HL-60 (cell line): ENCODE measurements around the gene SDF4.

Experiments
- DNase-seq, 2 experiments: peaks; one replicate each; pipeline ENCODE4 v3.0.0-alpha.2; 2010 to 2020; ENCODE audit warnings: low read depth in 1 of 2, low spot score in 1 of 2
- H3K27ac ChIP-seq: fragments of 250-450 bp; sonication (Bioruptor Pico); replicated peaks from 2 replicates; pipeline ENCODE4 v1.5.1; 2020; ENCODE audit warnings: mild to moderate bottlenecking, moderate library complexity
- H3K27me3 ChIP-seq: fragments of 250-450 bp; sonication (Bioruptor Pico); 2 replicates; pipeline ENCODE4 v1.5.1; 2021; ENCODE audit warnings: mild to moderate bottlenecking, moderate library complexity; ENCODE audit not compliant: insufficient read depth, poor library complexity, severe bottlenecking
- H3K4me3 ChIP-seq: replicated peaks from 2 replicates; pipeline ENCODE4 v1.5.1; 2011; ENCODE audit warnings: mild to moderate bottlenecking, control low read depth, low read length; ENCODE audit not compliant: insufficient read depth
- GABPA ChIP-seq: IDR thresholded peaks from 2 replicates; pipeline ENCODE4 v1.6.1; 2012; ENCODE audit warnings: low read depth
- POLR2AphosphoS5 ChIP-seq: IDR thresholded peaks from 2 replicates; pipeline ENCODE4 v1.6.1; 2012; ENCODE audit warnings: low read depth
- SPI1 ChIP-seq: IDR thresholded peaks from 2 replicates; pipeline ENCODE4 v1.6.1; 2012; ENCODE audit warnings: low read depth, mild to moderate bottlenecking, borderline replicate concordance
- TF ChIP-seq, protein P1 (sequence below): IDR thresholded peaks from 2 replicates; pipeline ENCODE4 v1.6.1; 2012; ENCODE audit warnings: low read depth; ENCODE audit not compliant: insufficient replicate concordance
- TF ChIP-seq, protein P2 (sequence below): IDR thresholded peaks from one replicate; pipeline ENCODE4 v1.5.1; 2011; ENCODE audit warnings: low read length, control low read depth, inconsistent platforms; ENCODE audit not compliant: insufficient read depth

Gene SDF4

DNA sequence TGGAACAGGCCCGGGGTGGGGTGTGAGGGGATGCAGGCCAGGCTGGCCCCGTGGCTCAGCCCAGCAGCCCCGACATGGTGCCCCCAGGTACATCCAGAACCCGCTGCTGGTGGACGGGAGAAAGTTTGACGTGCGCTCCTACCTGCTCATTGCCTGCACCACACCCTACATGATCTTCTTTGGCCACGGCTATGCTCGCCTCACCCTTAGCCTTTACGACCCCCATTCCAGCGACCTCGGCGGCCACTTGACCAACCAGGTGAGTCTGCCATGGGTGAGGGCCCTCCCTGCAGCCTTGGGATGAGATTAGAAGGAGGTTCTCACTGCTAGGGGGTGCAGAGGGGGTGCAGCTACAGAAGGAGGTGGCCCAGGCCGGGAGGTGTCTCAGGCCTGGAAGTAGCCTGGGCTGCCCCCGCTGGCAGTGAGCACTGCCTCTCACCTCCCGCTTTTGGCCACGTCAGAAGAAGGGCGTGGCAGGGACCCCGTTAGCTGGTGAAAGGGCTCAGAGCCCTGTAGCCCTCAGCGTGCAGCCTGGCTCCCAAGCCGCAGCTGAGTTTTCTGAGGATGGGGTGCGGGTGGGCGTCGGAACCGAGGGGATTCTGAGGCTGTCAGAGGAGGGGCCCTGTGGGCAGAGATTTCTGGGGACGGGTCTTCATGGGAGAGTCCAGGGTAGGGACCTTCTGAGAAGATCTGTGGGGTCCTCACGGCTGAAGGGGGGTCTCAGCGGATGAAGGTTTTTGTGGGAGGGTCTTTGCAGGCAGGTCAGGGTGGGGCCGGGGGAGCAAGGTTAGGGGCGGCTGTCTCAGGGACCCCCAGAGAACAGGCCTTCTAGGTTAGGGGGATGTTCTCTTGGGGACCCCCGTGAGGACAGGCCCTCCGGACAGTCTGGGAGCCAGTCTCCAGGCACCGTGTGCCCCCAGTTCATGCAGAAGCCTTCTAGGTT, 47.7 kb downstream of the SDF4 start:
- TF ChIP-seq SPI1 (no peak), GABPA (no peak), POLR2AphosphoS5 (no peak)
- TF ChIP-seq, protein P1, sequence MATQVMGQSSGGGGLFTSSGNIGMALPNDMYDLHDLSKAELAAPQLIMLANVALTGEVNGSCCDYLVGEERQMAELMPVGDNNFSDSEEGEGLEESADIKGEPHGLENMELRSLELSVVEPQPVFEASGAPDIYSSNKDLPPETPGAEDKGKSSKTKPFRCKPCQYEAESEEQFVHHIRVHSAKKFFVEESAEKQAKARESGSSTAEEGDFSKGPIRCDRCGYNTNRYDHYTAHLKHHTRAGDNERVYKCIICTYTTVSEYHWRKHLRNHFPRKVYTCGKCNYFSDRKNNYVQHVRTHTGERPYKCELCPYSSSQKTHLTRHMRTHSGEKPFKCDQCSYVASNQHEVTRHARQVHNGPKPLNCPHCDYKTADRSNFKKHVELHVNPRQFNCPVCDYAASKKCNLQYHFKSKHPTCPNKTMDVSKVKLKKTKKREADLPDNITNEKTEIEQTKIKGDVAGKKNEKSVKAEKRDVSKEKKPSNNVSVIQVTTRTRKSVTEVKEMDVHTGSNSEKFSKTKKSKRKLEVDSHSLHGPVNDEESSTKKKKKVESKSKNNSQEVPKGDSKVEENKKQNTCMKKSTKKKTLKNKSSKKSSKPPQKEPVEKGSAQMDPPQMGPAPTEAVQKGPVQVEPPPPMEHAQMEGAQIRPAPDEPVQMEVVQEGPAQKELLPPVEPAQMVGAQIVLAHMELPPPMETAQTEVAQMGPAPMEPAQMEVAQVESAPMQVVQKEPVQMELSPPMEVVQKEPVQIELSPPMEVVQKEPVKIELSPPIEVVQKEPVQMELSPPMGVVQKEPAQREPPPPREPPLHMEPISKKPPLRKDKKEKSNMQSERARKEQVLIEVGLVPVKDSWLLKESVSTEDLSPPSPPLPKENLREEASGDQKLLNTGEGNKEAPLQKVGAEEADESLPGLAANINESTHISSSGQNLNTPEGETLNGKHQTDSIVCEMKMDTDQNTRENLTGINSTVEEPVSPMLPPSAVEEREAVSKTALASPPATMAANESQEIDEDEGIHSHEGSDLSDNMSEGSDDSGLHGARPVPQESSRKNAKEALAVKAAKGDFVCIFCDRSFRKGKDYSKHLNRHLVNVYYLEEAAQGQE = no peak
- TF ChIP-seq, protein P2, sequence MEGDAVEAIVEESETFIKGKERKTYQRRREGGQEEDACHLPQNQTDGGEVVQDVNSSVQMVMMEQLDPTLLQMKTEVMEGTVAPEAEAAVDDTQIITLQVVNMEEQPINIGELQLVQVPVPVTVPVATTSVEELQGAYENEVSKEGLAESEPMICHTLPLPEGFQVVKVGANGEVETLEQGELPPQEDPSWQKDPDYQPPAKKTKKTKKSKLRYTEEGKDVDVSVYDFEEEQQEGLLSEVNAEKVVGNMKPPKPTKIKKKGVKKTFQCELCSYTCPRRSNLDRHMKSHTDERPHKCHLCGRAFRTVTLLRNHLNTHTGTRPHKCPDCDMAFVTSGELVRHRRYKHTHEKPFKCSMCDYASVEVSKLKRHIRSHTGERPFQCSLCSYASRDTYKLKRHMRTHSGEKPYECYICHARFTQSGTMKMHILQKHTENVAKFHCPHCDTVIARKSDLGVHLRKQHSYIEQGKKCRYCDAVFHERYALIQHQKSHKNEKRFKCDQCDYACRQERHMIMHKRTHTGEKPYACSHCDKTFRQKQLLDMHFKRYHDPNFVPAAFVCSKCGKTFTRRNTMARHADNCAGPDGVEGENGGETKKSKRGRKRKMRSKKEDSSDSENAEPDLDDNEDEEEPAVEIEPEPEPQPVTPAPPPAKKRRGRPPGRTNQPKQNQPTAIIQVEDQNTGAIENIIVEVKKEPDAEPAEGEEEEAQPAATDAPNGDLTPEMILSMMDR = no peak
- Histone ChIP-seq H3K4me3 (no peak overlapping the region), H3K27me3 (peaks cover 6% of the 10 kb centered on the region), H3K27ac (no peak overlapping the region)
- no peak for DNase-seq

GRCh38 chr1:1183221-1183747, 48.5 kb downstream of the SDF4 start:
- Histone ChIP-seq H3K4me3 (no peak overlapping the region), H3K27ac (no peak overlapping the region), H3K27me3 (peaks cover 6% of the 10 kb centered on the region)
- DNase-seq = no peak
- TF ChIP-seq POLR2AphosphoS5 (no peak), GABPA (no peak), SPI1 (no peak)
- TF ChIP-seq, protein P1 = no peak
- TF ChIP-seq, protein P2 = no peak

DNA sequence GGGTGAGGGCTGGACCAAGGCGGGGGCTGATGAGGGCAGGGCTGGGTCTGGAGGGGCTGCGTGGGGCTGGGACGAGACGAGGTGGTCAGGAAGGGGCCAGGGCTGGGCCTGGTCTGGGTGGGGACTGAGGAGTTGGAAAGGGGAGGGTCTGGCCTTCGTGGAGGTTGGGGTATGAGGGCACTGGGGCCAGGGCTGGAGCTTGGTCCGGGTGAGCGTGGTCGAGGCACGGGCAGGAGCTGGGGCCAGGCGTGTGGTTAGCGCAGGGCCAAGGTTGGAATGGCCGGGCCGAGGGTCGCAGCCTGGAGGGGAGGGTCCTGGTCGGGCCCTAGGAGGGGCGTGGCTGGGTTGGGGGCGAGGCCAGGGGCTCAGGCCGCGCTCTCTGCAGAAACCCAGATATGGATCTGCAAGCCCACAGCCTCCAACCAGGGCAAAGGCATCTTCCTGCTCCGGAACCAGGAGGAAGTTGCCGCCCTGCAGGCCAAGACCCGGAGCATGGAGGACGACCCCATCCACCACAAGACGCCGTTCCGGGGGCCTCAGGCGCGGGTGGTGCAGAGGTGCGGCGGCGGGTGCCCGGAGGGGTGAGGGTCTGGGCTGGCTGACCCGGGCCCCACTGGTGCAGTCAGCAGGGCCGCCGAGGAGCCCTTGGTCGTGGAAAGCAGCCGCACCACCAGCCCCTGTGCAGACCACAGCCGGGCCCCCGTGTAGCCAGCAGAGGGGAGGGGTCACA, 49.1 kb downstream of the SDF4 start:
- DNase-seq = no peak
- H3K4me3 ChIP-seq = no peak overlapping the region
- peaks cover 6% of the 10 kb centered on the region for H3K27me3 ChIP-seq
- H3K27ac ChIP-seq = no peak overlapping the region
- no peak for TF ChIP-seq SPI1
- TF ChIP-seq, protein P1 = no peak
- TF ChIP-seq, protein P2 = no peak
- TF ChIP-seq POLR2AphosphoS5 = no peak
- TF ChIP-seq GABPA = no peak
